ENCODE data around the gene NFIC. TPM values are rescaled to one million over a fixed set of nuclear protein-coding genes. Genes with fewer than 3 reads are reported as not detected.

The NFIC gene
- total and polyA plus RNA-seq, 2 of the 4 experiments (the other 2 are of a cell fraction): 21.9 to 32.1 TPM

DNA sequence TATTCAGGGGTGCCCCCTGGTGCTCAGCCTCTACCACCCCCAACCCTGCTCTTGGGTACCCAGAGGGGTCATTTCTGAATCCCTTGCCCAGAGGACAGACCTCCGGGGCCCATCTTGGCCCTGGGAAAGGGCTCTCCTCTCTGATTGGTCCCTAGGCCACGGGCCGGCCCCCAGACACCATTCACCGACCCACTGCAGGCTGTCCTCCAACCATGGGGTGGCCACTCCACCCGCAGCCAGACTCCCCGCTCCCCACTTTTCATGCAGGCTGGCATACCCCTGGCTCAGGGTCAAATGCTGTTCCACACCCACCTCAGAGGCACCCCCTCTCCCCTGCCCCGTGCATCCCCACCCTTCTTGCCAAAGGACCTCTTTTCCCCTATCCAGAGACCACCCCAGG is 99.2 kb downstream of the NFIC start:
- no peak overlapping the region for H4K5ac ChIP-seq (ENCODE audit: low read depth, low read length)
- H3K14ac ChIP-seq (replicated peaks; ENCODE audit: low read depth, low read length): no peak overlapping the region
- no peaks in the 10 kb centered on the region for H3K9me1 ChIP-seq (ENCODE audit: insufficient read depth, low read length)
- no peak overlapping the region for H3K4ac ChIP-seq (ENCODE audit: low read depth, low read length)
- intact Hi-C loops (cut with micrococcal nuclease) (no loop called here), in situ Hi-C loops (cut with MboI; ENCODE audit: low sequenced_read_pairs) (no loop called here), dilution Hi-C loops (cut with HindIII; ENCODE audit: low sequenced_read_pairs, unreplicated experiment) (no loop called here)
- no peak overlapping the region for H2BK20ac ChIP-seq (ENCODE audit: low read depth, low read length)
- no TSS peak for BruUV-seq (replicated peaks)
- ChIA-PET POLR2A (ENCODE audit: unreplicated experiment) (no interaction called here), CTCF (no interaction called here)
- no peak overlapping the region for H2AK9ac ChIP-seq (replicated peaks; ENCODE audit: low read depth, low read length, poor library complexity)
- no peak overlapping the region for H3K56ac ChIP-seq (ENCODE audit: extremely low read depth, insufficient read depth, low read length)
- TF ChIP-seq USF2 (IDR thresholded peaks at IDR 0.05; ENCODE audit: low read depth, low read length) (no peak), MAZ (IDR thresholded peaks at IDR 0.05; ENCODE audit: borderline replicate concordance, low read depth, low read length) (no peak), CEBPB (IDR thresholded peaks at IDR 0.05; ENCODE audit: low read depth, low read length) (no peak), RCOR1 (IDR thresholded peaks at IDR 0.05; ENCODE audit: insufficient replicate concordance, low read length) (no peak)
- H3K4me2 ChIP-seq (ENCODE audit: low read depth, low read length): no peak overlapping the region
- DNase-seq (no peak), ATAC-seq (ENCODE audit: low read depth) (no peak)
- H2BK120ac ChIP-seq (ENCODE audit: low read depth, low read length): no peak overlapping the region
- H3K4me1 ChIP-seq (ENCODE audit: control insufficient read depth, insufficient read depth, low read length): no peaks in the 10 kb centered on the region
- no peak overlapping the region for H3K18ac ChIP-seq (ENCODE audit: low read depth, low read length)
- no peak overlapping the region for H3K4me3 ChIP-seq (ENCODE audit: insufficient read depth, low read depth, low read length)
- H3K27ac ChIP-seq (ENCODE audit: insufficient read depth, low read length): no peak overlapping the region
- no peaks in the 10 kb centered on the region for H3K9me3 ChIP-seq (ENCODE audit: control insufficient read depth, insufficient read depth, low read length)
- H4K8ac ChIP-seq (ENCODE audit: low read depth in 2 of 2, low read length in 2 of 2): 0 out of 4 replicates have a peak overlapping the region, but pooled peaks of 1 of the 2 experiments have one; percentile 10
- peaks cover 23% of the 10 kb centered on the region for H3K36me3 ChIP-seq (ENCODE audit: control insufficient read depth, insufficient read depth, low read length)
- H4K20me1 ChIP-seq (ENCODE audit: insufficient read depth, low read length): peaks cover 17% of the 10 kb centered on the region
- H4K91ac ChIP-seq (ENCODE audit: insufficient read depth, low read depth, low read length): no peak overlapping the region
- H2BK5ac ChIP-seq (ENCODE audit: low read depth, low read length, poor library complexity, severe bottlenecking): no peak overlapping the region
- H2AFZ ChIP-seq (replicated peaks; ENCODE audit: low read length, poor library complexity): no peak overlapping the region
- no peak overlapping the region for H3K23ac ChIP-seq (ENCODE audit: low read depth, low read length)
- peaks cover 8 to 40% of the 10 kb centered on the region in 2 experiments for H3K79me1 ChIP-seq (ENCODE audit: low read depth in 1 of 2, low read length in 2 of 2)
- WGBS, 2 experiments (ENCODE audit: extremely low coverage in 2 of 2, insufficient read length in 1 of 2): 73% methylated on average over 3 of the region's 7 CpGs; no CpG with 5 or more reads in 1 of the 2 experiments
- no peak overlapping the region for H2BK15ac ChIP-seq (ENCODE audit: low read depth, low read length)
- no peaks in the 10 kb centered on the region for H3K27me3 ChIP-seq (ENCODE audit: control insufficient read depth, insufficient read depth, low read length)
- H2AK5ac ChIP-seq (ENCODE audit: low read depth, low read length): no peak overlapping the region
- H3K9ac ChIP-seq (ENCODE audit: low read depth, low read length): no peak overlapping the region
